Retinal pigment epithelial cell (primary cell): ENCODE measurements around the gene FSTL1.

Source experiments
- DNase-seq: peaks from one replicate; pipeline ENCODE4 v3.0.0-alpha.2; 2010; ENCODE audit warnings: low read depth
- H3K4me3 ChIP-seq: 2 replicates; pipeline ENCODE4 v1.5.1; 2011; ENCODE audit warnings: mild to moderate bottlenecking, low read length, control low read depth, moderate library complexity
- CTCF ChIP-seq: conservative IDR thresholded peaks from 2 replicates; pipeline ENCODE4 v1.5.1; 2011; ENCODE audit warnings: low read depth, low read length, control low read depth, inconsistent platforms

Gene FSTL1

GRCh38 chr3:120492103-120492502, 41.3 kb upstream of the FSTL1 start:
- no peak for TF ChIP-seq CTCF
- no peak overlapping the region for H3K4me3 ChIP-seq
- no peak for DNase-seq

DNA sequence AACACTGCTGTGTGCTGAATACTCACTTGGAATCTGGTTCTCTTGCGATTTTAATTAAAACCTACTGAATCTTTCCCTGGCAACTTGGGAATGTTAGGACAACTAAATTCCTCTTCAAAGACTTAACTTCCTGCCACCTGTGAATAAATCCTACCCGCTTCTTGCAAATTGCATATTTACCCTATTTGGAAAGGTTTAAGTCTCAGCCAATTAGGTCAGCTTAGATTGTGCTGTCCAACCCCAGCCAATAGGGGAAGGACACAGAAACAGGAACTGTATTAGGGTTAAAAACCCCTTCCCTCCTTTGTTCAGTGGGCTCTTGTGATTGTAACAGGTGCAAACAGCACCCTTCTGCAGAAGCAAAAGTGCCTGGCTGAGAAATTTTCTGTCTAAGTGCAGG, 38.6 kb upstream of the FSTL1 start:
- no peak for TF ChIP-seq CTCF
- DNase-seq, result no peak
- no peak overlapping the region for H3K4me3 ChIP-seq

DNA sequence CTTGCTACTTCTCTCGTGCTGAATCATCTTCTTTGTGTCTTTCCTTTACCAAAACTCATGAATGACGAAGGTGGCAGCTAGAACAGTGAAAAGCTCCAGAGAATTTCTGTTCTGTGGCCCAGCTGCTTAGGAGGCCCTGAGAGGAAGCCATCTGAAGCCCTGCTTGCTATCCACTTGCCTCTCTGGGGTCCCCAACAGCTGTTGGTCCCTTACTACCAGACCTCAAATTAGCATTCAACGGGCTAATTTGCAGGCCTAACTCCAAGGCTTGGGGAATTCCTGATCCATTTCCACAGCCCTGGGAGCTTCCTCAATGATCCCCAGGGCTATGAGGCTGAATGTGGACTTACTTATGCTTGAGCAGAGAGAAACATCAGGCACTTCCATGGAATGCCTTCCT, 37.5 kb upstream of the FSTL1 start:
- DNase-seq, result no peak
- no peak for TF ChIP-seq CTCF

DNA sequence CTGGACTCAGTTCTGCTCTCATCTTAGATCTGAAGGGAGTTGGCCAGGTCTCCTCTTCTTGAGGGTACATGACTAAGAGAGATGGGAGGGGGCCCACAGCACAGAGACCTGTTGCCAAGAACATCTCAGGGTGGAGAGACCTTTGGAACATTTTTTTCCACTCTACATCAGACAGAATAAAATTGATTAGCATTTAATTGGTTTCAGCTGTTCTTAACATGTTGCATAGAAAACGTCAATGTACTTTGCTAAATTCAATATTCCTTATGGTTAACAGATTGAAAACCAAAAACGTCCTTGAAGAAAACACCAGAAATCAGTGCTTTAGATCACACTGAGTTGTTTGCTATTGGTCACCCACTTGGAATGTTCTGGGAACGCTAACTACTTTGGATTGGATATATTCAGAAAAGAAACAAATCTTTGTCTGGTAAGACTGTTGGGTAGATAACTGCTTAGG, 36.4 kb upstream of the FSTL1 start:
- no peak for DNase-seq
- no peak for TF ChIP-seq CTCF
- H3K4me3 ChIP-seq, result no peak overlapping the region

More for the DNA sequence above, 37.5 kb upstream of the FSTL1 start:
- no peak overlapping the region for H3K4me3 ChIP-seq

DNA sequence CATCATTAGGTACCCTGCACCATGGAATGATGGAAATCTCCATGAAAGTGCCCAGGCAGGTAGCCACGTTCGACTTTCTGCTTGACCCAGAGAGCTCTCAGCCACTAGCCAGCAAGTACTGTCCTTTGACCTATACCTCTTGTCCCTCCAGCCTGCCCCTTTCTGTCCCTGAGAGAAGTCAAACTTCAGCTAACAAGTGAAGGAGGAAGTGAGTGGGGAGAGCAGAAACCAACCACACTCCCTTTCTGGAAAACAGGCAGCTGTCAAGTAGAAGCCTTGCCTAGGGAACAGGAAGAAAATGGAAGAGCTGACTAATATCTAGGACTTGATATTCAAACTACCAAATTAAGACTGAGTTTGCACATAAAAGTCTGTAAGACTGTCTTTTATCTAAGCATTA, 30.3 kb upstream of the FSTL1 start:
- no peak for TF ChIP-seq CTCF
- no peak for DNase-seq
- H3K4me3 ChIP-seq, result no peak overlapping the region

DNA sequence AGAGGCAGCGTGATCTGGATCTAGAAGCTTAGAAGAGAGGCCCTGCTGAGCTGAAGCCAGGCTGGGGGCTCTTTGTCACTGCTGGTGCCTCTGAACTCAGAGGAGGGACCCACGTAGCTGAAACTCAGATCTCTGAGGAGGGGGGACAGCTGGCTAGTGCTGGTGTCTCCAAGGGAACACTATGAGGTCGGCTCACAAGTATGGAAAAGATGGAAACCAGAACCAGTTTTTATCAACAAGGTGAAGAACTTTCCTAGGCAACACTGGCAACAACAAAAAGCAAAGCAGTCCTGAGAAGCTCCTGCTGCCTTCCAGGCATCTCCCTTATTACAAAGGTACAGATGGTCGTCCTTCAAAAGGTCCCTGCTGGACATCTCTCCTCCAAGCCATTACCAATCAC, 27.0 kb upstream of the FSTL1 start:
- no peak overlapping the region for H3K4me3 ChIP-seq
- no peak for DNase-seq
- no peak for TF ChIP-seq CTCF

DNA sequence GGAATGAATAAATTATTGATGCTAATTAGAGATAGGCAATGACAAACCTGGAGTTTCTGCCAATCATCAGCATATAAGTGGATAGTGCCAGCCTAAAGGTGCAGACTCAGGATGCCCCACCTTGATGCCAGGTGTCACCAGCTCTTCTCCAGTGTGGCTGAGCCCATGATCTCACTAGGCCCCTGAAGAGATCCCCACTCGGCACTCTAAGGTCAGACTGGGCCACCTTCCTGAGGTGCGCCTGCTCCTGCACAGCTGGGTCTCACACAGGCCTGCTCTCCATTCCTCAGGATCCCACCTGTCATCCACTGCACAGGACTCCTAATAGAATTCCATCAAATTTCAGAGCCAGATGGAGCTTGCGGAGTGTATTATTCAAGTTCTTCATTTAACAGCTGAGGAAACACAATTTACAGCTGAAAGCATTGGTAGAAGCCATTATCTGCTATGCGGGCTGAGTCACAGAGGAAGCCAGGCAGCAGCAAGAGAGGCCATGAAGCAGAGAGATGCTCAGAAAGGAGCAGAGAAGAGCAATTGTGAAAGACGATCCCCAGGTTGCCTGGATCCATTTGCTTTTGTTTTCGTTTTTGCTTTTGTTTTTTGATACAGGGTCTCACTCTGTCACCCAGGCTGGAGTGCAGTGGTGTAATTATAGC, 25.1 kb upstream of the FSTL1 start:
- no peak overlapping the region for H3K4me3 ChIP-seq
- DNase-seq, result no peak
- no peak for TF ChIP-seq CTCF
